GM19351 (cell line): Measurements from ENCODE around the gene ASTN2.
"Not testable (repeated sequence)": the region's sequence is repeated elsewhere in the genome, so short reads cannot be mapped to it uniquely, and the experiment has no call there.

ENCODE experiments used
- ATAC-seq: cut with Tn5 transposase; IDR thresholded peaks from one replicate; pipeline ENCODE4 v1.9.1; 2021; ENCODE audit warnings: mild to moderate bottlenecking, moderate library complexity; ENCODE audit not compliant: unreplicated experiment

Gene ASTN2

GRCh38 chr9:116717150-116717549 lies 697.7 kb downstream of the ASTN2 start:
- ATAC-seq: no peak

- no peak for ATAC-seq
Observed at GRCh38 chr9:116716438-116716837, 698.4 kb downstream of the ASTN2 start.

DNA sequence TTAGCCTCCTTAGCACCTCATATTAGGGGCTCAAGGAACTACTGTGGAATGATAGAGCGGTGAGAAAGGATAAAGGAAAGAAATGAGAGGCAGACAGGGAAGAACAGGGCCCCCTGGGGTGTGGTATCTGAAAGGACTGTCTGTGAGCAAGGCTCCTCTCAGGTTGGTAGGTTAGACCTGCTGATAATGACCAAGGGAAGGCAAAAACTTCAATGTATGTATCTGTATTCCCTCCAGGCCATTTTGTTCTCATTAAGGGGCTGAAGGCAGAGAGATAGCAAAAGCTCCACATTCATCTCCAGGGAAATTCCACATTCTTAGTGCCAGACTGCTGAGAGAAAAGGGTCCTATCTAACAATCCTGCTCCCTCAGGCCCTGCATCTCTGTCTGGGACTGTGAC lies 699.1 kb downstream of the ASTN2 start:
- ATAC-seq: no peak

- ATAC-seq: no peak
Observed at GRCh38 chr9:116713271-116713670, 701.6 kb downstream of the ASTN2 start.

GRCh38 chr9:116712781-116713180 lies 702.1 kb downstream of the ASTN2 start:
- no peak for ATAC-seq

DNA sequence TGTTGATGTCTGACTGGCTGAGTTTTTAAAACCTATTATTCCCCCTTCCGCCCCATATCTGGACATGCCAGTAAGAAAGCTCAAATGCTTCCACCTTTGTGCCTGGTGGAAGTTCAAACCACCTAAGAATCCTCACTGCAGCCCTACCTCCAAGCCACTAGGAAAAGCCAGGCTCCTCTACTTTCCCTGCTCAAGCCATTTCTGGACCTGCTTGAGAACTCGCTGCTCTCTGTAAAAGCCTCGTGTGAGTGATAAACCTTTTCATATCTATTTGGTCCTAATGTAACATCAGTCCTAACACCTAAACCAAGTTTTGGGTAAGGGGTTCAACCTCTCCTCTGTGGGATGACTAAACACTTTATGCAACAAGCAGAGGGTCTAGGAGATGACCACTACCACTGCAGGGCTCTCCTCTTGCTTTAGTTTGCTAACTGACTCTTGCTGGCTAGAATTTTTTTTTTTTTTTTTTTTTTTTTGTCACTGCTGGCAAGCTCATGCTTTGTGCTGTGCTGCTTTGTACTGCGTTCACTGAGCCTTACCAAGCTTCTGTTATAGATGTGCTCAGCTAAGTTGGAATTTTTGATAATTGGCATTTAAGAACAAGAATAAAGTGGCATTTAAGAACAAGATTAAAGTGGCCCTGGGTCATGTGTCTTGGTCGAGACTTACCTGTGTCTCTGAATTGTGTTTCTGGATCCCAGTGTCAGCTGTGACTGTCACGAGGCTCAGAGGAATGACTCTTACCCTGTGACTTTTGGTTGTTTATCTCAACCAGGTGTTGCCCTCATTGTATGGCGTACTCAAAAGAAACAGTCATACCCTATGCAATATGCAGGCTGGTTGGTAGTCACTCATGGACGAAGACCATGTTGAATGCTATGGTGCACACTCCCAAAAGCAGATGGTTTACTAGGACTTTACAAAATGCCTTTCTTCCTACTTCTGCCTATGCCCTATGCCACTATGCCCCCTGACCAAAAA lies 708.3 kb downstream of the ASTN2 start:
- ATAC-seq: no peak

DNA sequence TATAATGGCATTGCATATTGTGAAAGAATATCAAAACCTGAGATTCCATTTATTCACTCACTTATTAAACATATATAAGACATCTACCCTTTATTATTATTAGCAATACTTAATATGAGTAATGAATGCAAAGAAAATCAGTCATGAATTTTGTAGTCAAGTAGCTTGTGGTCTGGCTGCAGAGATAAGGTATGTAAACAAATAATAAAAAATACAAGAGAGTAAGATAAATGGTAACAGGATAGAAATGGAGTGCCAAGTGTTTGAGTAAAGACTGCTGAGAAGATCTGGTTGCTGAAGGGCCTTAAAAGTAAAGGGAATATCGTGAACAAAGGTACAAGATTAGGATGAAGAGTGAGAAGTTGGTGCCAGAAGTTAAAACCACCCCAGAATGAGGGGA lies 709.3 kb downstream of the ASTN2 start:
- no peak for ATAC-seq

DNA sequence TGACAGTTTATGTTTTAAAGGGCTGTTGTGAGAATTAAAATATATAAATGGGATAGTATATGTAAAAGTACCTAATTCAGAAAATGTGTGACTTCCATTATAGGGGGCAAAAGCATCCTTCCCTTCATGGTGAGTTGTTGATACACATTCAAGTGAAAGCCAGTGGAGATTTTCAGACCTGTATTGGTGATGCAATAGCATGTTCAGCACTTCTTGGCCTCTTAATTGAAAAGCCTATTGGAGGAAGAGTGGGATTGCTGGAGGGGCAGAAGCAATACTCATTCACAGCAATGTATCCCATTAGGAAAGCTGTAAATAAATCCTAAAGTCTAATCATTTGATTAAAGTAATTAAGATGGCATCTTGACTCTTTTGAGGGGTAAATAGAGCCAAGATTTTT lies 710.4 kb downstream of the ASTN2 start:
- ATAC-seq: no peak

GRCh38 chr9:116703634-116704033 lies 711.2 kb downstream of the ASTN2 start:
- no peak for ATAC-seq

DNA sequence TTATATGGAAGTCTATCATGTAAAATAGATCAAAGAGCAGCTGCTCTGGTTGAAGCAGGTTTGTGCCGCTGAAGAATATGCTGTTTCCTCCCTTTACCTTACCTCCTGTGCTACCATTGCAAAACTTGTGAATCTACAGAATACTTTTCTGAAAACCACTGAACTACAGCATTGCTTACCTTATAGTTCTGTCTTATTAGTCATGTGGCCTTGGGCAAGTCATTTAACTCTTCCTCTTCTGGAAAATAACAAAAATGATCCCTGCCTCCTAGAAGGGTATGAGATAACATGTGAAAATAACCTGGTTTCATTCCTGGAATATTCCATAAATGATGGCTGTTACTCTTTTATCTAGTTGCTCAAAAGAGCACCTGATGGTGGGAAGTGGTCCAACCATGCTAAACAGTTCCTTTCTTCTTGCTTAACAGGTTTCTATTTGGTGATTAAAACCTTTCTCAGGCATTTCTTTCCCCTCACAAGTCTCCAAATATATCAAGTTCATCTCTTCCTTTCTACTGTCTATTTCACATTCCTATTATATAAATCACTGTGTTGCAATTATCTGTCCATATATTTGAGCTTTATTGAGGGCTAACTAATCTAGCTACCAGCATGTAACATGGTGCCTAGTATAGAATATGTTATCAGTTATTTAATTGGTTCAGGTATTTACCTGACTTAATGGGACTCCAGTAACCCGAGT lies 712.8 kb downstream of the ASTN2 start:
- no peak for ATAC-seq

GRCh38 chr9:116700882-116701865 lies 713.7 kb downstream of the ASTN2 start:
- peak; percentile 37 for ATAC-seq

- no peak for ATAC-seq
Observed at GRCh38 chr9:116700279-116700678, 714.6 kb downstream of the ASTN2 start.

DNA sequence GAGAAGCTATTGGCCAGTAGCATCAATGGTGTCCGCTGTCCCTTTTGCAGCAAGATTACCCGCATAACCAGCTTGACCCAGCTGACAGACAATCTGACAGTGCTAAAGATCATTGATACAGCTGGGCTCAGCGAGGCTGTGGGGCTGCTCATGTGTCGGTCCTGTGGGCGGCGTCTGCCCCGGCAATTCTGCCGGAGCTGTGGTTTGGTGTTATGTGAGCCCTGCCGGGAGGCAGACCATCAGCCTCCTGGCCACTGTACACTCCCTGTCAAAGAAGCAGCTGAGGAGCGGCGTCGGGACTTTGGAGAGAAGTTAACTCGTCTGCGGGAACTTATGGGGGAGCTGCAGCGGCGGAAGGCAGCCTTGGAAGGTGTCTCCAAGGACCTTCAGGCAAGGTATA lies 717.0 kb downstream of the ASTN2 start:
- ATAC-seq: no peak

GRCh38 chr9:116697362-116697761 lies 717.5 kb downstream of the ASTN2 start:
- no peak for ATAC-seq

DNA sequence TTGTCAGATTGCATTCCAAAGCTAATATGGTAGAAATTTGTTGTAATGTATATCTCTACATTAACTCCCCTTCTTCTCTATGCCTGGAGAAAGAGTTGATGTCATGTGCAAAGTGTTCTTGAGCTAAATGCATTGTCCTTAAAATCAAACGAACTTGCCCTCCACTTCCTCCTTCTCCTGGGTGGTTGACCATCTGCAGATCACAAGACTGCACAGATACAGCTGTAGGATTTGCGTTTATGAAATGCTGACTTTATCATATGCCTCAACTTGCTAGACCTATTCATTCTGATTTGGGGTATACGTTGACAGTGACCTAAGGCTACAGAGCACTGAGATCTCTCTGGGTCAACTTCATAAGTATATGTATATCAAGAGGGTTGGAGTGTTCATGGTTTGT lies 719.4 kb downstream of the ASTN2 start:
- ATAC-seq: no peak

- ATAC-seq: no peak
Observed at GRCh38 chr9:116694785-116695291, 720.0 kb downstream of the ASTN2 start.

GRCh38 chr9:116693233-116693731 lies 721.6 kb downstream of the ASTN2 start:
- ATAC-seq: no peak

- no peak for ATAC-seq
Observed at GRCh38 chr9:116692616-116693015, 722.2 kb downstream of the ASTN2 start.

DNA sequence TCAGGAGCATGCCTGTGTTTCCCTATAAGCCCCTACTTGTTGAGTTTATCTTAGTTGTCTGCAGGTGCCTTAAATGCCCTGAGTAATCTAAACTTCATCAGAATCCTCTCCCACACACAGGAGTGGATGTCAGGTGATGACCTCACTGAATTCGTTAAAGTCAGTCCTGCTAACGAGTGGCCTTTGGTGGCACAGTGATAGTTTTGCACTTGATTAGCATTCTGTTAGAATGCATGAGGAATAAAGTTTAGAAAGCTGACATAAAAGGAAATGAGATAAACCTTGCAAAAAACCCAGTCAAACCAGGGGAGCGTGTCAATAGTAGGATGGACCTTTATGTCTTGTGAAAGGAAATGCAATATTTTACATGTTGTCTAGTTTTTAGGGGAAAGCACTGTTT lies 723.2 kb downstream of the ASTN2 start:
- no peak for ATAC-seq

- not testable (repeated sequence) for ATAC-seq
Observed at GRCh38 chr9:116690805-116691204, 724.1 kb downstream of the ASTN2 start.
